HEK293 (cell line): ENCODE data around the gene EPN1.

ENCODE experiments used
- ZBTB20 ChIP-seq: fragments of 450-650 bp; formaldehyde crosslinking; IDR thresholded peaks from 2 replicates; pipeline ENCODE4 v1.5.1; 2016; ENCODE audit warnings: missing biosample characterization, missing genetic modification characterization
- ZNF239 ChIP-seq: fragments of 450-650 bp; formaldehyde crosslinking; IDR thresholded peaks from 2 replicates; pipeline ENCODE4 v1.5.1; 2016; ENCODE audit warnings: missing biosample characterization, missing genetic modification characterization
- ZNF274 ChIP-seq, 2 experiments: fragments of 200-500 bp in 1 of 2; fragments of 450-650 bp in 1 of 2; sonication (Bioruptor generic) in 1 of 2; formaldehyde crosslinking in 1 of 2; IDR thresholded peaks; 2 replicates each; pipeline versions ENCODE4 v1.5.1 to v1.6.1; 2014 to 2016; ENCODE audit warnings: borderline replicate concordance in 1 of 2, inconsistent platforms in 1 of 2, low read length in 1 of 2, missing biosample characterization in 1 of 2, missing genetic modification characterization in 1 of 2
- ZNF350 ChIP-seq: fragments of 450-650 bp; formaldehyde crosslinking; IDR thresholded peaks from 2 replicates; pipeline ENCODE4 v1.5.0; 2017; ENCODE audit warnings: missing biosample characterization, mild to moderate bottlenecking, missing genetic modification characterization
- ZNF426 ChIP-seq: fragments of 450-650 bp; formaldehyde crosslinking; IDR thresholded peaks from 2 replicates; pipeline ENCODE4 v1.5.1; 2017; ENCODE audit warnings: missing biosample characterization, missing genetic modification characterization, mild to moderate bottlenecking, inconsistent platforms, moderate library complexity
- ZNF48 ChIP-seq: fragments of 450-650 bp; formaldehyde crosslinking; IDR thresholded peaks from 2 replicates; pipeline ENCODE4 v1.5.1; 2016; ENCODE audit warnings: missing biosample characterization, missing genetic modification characterization
- ZNF558 ChIP-seq: fragments of 450-650 bp; formaldehyde crosslinking; IDR thresholded peaks from 2 replicates; pipeline ENCODE4 v1.5.1; 2016; ENCODE audit warnings: missing biosample characterization, missing genetic modification characterization
- ZNF610 ChIP-seq: fragments of 450-650 bp; formaldehyde crosslinking; IDR thresholded peaks from 2 replicates; pipeline ENCODE4 v1.5.1; 2016; ENCODE audit warnings: missing biosample characterization, missing genetic modification characterization, borderline replicate concordance
- ZNF768 ChIP-seq: fragments of 450-650 bp; formaldehyde crosslinking; IDR thresholded peaks from 2 replicates; pipeline ENCODE4 v1.5.1; 2018; ENCODE audit warnings: missing biosample characterization, mild to moderate bottlenecking, missing genetic modification characterization
- TF ChIP-seq, protein P1 (sequence below): fragments of 450-650 bp; formaldehyde crosslinking; IDR thresholded peaks from 2 replicates; pipeline ENCODE4 v1.5.1; 2016; ENCODE audit warnings: missing biosample characterization, missing genetic modification characterization
- TF ChIP-seq, protein P2 (sequence below): fragments of 450-650 bp; formaldehyde crosslinking; IDR thresholded peaks from 2 replicates; pipeline ENCODE4 v1.5.1; 2016; ENCODE audit warnings: missing biosample characterization, missing genetic modification characterization
- TF ChIP-seq, protein P3 (sequence below): fragments of 450-650 bp; formaldehyde crosslinking; IDR thresholded peaks from 2 replicates; pipeline ENCODE4 v1.5.1; 2016; ENCODE audit warnings: missing biosample characterization, missing genetic modification characterization

DNA sequence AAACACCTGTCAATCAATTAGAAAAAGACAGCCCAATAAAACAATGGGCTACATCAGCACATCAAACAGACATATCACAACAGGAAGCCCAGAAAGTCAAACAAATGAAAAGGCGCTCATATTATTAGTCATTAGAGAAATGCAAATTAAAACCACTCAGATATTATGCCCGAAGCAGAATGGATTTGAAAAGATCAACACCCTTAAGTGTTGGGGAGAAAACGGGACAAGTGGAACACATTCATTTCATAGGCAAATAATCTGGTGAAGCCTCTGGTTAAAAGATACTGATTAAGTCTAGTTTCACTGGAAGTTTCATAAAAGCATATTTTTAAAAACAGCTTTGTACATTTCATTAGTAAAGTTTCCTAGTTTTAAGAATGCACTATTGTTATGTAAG, 45.8 kb downstream of the EPN1 start:
- TF ChIP-seq, protein P1, sequence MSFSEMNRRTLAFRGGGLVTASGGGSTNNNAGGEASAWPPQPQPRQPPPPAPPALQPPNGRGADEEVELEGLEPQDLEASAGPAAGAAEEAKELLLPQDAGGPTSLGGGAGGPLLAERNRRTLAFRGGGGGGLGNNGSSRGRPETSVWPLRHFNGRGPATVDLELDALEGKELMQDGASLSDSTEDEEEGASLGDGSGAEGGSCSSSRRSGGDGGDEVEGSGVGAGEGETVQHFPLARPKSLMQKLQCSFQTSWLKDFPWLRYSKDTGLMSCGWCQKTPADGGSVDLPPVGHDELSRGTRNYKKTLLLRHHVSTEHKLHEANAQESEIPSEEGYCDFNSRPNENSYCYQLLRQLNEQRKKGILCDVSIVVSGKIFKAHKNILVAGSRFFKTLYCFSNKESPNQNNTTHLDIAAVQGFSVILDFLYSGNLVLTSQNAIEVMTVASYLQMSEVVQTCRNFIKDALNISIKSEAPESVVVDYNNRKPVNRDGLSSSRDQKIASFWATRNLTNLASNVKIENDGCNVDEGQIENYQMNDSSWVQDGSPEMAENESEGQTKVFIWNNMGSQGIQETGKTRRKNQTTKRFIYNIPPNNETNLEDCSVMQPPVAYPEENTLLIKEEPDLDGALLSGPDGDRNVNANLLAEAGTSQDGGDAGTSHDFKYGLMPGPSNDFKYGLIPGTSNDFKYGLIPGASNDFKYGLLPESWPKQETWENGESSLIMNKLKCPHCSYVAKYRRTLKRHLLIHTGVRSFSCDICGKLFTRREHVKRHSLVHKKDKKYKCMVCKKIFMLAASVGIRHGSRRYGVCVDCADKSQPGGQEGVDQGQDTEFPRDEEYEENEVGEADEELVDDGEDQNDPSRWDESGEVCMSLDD (tag by site-specific recombination), result no peak
- TF ChIP-seq ZNF274 (IDR thresholded peaks at IDR 0.05; ENCODE audit: low read length) (no peak), ZNF274 (tag by site-specific recombination; IDR thresholded peaks at IDR 0.05; ENCODE audit: borderline replicate concordance) (no peak), ZBTB20 (tag by site-specific recombination) (no peak), ZNF350 (tag by site-specific recombination) (no peak), ZNF239 (tag by site-specific recombination) (no peak), ZNF558 (tag by site-specific recombination) (no peak), ZNF768 (tag by site-specific recombination) (no peak), ZNF610 (tag by site-specific recombination) (no peak), ZNF48 (no peak), ZNF426 (tag by site-specific recombination) (no peak)
- TF ChIP-seq, protein P2, sequence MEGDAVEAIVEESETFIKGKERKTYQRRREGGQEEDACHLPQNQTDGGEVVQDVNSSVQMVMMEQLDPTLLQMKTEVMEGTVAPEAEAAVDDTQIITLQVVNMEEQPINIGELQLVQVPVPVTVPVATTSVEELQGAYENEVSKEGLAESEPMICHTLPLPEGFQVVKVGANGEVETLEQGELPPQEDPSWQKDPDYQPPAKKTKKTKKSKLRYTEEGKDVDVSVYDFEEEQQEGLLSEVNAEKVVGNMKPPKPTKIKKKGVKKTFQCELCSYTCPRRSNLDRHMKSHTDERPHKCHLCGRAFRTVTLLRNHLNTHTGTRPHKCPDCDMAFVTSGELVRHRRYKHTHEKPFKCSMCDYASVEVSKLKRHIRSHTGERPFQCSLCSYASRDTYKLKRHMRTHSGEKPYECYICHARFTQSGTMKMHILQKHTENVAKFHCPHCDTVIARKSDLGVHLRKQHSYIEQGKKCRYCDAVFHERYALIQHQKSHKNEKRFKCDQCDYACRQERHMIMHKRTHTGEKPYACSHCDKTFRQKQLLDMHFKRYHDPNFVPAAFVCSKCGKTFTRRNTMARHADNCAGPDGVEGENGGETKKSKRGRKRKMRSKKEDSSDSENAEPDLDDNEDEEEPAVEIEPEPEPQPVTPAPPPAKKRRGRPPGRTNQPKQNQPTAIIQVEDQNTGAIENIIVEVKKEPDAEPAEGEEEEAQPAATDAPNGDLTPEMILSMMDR (tag by site-specific recombination), result no peak
- TF ChIP-seq, protein P3, sequence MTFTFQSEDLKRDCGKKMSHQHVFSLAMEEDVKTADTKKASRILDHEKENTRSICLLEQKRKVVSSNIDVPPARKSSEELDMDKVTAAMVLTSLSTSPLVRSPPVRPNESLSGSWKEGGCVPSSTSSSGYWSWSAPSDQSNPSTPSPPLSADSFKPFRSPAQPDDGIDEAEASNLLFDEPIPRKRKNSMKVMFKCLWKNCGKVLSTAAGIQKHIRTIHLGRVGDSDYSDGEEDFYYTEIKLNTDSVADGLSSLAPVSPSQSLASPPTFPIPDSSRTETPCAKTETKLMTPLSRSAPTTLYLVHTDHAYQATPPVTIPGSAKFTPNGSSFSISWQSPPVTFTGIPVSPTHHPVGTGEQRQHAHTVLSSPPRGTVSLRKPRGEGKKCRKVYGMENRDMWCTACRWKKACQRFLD (tag by site-specific recombination), result no peak
